Measurements from ENCODE around the gene TSC2. TPM values are rescaled to one million over a fixed set of nuclear protein-coding genes. Genes with fewer than 3 reads are reported as not detected.
A peak's percentile ranks its signal among the peaks of the same experiment; 100 is the strongest.

Gene TSC2
- total and polyA plus RNA-seq, 2 of the 13 experiments (the other 11 are each of a cell fraction or from before 2014, with no cell fraction given) = 19.6 to 40.4 TPM

- TF ChIP-seq, protein P1, sequence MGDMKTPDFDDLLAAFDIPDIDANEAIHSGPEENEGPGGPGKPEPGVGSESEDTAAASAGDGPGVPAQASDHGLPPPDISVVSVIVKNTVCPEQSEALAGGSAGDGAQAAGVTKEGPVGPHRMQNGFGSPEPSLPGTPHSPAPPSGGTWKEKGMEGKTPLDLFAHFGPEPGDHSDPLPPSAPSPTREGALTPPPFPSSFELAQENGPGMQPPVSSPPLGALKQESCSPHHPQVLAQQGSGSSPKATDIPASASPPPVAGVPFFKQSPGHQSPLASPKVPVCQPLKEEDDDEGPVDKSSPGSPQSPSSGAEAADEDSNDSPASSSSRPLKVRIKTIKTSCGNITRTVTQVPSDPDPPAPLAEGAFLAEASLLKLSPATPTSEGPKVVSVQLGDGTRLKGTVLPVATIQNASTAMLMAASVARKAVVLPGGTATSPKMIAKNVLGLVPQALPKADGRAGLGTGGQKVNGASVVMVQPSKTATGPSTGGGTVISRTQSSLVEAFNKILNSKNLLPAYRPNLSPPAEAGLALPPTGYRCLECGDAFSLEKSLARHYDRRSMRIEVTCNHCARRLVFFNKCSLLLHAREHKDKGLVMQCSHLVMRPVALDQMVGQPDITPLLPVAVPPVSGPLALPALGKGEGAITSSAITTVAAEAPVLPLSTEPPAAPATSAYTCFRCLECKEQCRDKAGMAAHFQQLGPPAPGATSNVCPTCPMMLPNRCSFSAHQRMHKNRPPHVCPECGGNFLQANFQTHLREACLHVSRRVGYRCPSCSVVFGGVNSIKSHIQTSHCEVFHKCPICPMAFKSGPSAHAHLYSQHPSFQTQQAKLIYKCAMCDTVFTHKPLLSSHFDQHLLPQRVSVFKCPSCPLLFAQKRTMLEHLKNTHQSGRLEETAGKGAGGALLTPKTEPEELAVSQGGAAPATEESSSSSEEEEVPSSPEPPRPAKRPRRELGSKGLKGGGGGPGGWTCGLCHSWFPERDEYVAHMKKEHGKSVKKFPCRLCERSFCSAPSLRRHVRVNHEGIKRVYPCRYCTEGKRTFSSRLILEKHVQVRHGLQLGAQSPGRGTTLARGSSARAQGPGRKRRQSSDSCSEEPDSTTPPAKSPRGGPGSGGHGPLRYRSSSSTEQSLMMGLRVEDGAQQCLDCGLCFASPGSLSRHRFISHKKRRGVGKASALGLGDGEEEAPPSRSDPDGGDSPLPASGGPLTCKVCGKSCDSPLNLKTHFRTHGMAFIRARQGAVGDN (CRISPR knock-in tag; IDR thresholded peaks at IDR 0.05) = peak; percentile 92
- TF ChIP-seq, protein P2, sequence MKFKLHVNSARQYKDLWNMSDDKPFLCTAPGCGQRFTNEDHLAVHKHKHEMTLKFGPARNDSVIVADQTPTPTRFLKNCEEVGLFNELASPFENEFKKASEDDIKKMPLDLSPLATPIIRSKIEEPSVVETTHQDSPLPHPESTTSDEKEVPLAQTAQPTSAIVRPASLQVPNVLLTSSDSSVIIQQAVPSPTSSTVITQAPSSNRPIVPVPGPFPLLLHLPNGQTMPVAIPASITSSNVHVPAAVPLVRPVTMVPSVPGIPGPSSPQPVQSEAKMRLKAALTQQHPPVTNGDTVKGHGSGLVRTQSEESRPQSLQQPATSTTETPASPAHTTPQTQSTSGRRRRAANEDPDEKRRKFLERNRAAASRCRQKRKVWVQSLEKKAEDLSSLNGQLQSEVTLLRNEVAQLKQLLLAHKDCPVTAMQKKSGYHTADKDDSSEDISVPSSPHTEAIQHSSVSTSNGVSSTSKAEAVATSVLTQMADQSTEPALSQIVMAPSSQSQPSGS (CRISPR knock-in tag; IDR thresholded peaks at IDR 0.05) = no peak
- TF ChIP-seq ZNF646 (CRISPR knock-in tag; IDR thresholded peaks at IDR 0.05) (0 out of 2 replicates have a peak, but pooled peaks have one; percentile 32), ZSCAN29 (CRISPR knock-in tag; conservative IDR thresholded peaks at IDR 0.05) (peak; percentile 68; the same call in 1 of the 2 replicates), ZNF235 (CRISPR knock-in tag; IDR thresholded peaks at IDR 0.05; ENCODE audit: borderline replicate concordance) (peak; percentile 64; the same call in 1 of the 2 replicates), SP2 (CRISPR knock-in tag; IDR thresholded peaks at IDR 0.05) (no peak), ZKSCAN1 (IDR thresholded peaks at IDR 0.05; ENCODE audit: low read length) (no peak), ZNF614 (CRISPR knock-in tag; IDR thresholded peaks at IDR 0.05; ENCODE audit: borderline replicate concordance) (peak; percentile 39; the same call in 1 of the 2 replicates), FOXO4 (CRISPR knock-in tag; conservative IDR thresholded peaks at IDR 0.05) (no peak), NCOA1 (CRISPR knock-in tag; IDR thresholded peaks at IDR 0.05) (no peak), MBD4 (IDR thresholded peaks at IDR 0.05; ENCODE audit: borderline replicate concordance, low read length) (no peak), RNF2 (conservative IDR thresholded peaks at IDR 0.05; ENCODE audit: low read depth) (0 out of 2 replicates have a peak, but pooled peaks have one; percentile 35)
- TF ChIP-seq, protein P3, sequence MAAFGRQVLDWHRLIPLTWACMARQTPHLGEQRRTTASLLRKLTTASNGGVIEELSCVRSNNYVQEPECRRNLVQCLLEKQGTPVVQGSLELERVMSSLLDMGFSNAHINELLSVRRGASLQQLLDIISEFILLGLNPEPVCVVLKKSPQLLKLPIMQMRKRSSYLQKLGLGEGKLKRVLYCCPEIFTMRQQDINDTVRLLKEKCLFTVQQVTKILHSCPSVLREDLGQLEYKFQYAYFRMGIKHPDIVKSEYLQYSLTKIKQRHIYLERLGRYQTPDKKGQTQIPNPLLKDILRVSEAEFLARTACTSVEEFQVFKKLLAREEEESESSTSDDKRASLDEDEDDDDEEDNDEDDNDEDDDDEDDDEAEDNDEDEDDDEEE (CRISPR knock-in tag; IDR thresholded peaks at IDR 0.05) = peak; percentile 77
Observed at GRCh38 chr16:2039274-2040031, 8.3 kb upstream of the TSC2 start (continued).
